Measurements from ENCODE around the gene TTC7B. TPM values are rescaled to one million over a fixed set of nuclear protein-coding genes. Genes with fewer than 3 reads are reported as not detected.

Gene TTC7B
- total and polyA plus RNA-seq, 2 of the 8 experiments (the other 6 are each of a cell fraction or from before 2014, with no cell fraction given), result 23.7 to 34.0 TPM

DNA sequence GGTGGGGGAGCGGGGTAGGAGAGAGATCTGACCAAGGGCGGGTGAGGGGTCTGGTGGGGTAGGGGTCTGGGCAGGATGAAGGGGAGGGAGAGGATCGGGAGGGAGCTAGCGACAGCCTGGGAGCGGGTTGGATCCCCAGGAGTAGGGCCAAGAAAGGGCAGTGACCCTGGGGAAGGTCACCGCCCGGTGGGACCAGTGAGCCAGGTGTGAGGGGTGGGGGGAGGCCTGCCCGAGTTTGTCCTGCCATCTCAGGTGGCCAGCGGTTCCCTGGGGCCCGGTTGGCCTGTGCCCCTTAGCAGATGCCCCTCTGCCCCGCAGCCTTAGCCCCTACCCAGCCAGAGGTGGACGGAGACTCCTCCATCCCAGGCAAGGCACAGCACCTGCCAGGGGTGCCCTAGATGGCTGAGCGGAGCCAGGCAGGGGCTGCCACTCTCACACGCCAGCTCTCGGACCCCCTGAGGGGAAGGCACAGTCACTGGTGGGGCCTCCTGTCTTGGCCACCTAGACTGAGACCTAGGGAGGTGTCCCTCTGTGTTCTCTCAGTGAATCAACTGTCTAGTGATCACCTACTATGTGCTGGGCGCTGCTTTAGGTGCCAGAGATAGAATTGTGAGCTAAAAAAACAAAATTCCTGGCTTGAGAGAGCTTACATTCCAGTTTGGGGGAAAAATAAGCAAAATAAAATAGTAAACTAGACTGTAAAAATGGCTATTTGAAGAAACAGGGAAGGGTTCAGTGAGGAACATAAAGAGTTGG lies 629 bp upstream of the TTC7B start:
- peaks cover 6% of the 10 kb centered on the region; the same call in 1 of the 2 replicates for H3K79me1 ChIP-seq (ENCODE audit: low read depth, low read length)
- ChIA-PET POLR2A (ENCODE audit: partially characterized antibody) (interaction anchor here (1.1 to 1.8 kb wide), 2 partner anchors 10 to 12 kb away, joined by 3 to 7 read pairs; no protein-coding TSS in a partner anchor), CTCF (ENCODE audit: partially characterized antibody) (interaction anchor here (0.6 to 3.3 kb wide), 16 partner anchors 8 to 292 kb away, joined by 3 to 12 read pairs (median 4); no protein-coding TSS in a partner anchor)
- peaks cover 0 to 5% (median 5%) of the 10 kb centered on the region in 4 experiments; a peak in 4 of 7 replicates for H3K27me3 ChIP-seq (replicated peaks in 1 of 4; ENCODE audit: control insufficient read depth in 3 of 4, extremely low read depth in 1 of 4, insufficient read depth in 3 of 4, low read length in 3 of 4)
- H4K20me1 ChIP-seq (replicated peaks in 1 of 2; ENCODE audit: control insufficient read depth in 1 of 2, insufficient read depth in 2 of 2, low read length in 2 of 2), result peaks cover 0 to 1% of the 10 kb centered on the region in 2 experiments
- no peak overlapping the region for H3K23ac ChIP-seq (ENCODE audit: insufficient read length)
- H3K18ac ChIP-seq (ENCODE audit: extremely low read depth, low read length), result no peak overlapping the region; the same call in 1 of the 2 replicates
- no peak overlapping the region for H2BK5ac ChIP-seq (ENCODE audit: low read depth, low read length)
- 64% methylated on average over 5 of the region's 16 CpGs; no CpG with 5 or more reads in 1 of the 2 experiments for WGBS, 2 experiments (ENCODE audit: extremely low coverage in 1 of 2, insufficient coverage in 1 of 2, insufficient read length in 1 of 2, insufficient replicate concordance in 2 of 2, low coverage in 1 of 2, low lambda C conversion rate in 2 of 2, missing lambda C conversion rate in 1 of 2)
- H3K14ac ChIP-seq (ENCODE audit: insufficient read length), result no peak overlapping the region
- DNase-seq (ENCODE audit: low read depth in 1 of 2, low spot score in 2 of 2) (peak in 1 of 2 experiments; percentile 63), FAIRE-seq (no peak)
- peaks cover 0 to 10% (median 5%) of the 10 kb centered on the region in 4 experiments; a peak in 6 of 7 replicates for H3K4me1 ChIP-seq (replicated peaks in 1 of 4; ENCODE audit: control insufficient read depth in 3 of 4, insufficient read depth in 4 of 4, low read length in 3 of 4)
- H3K4ac ChIP-seq (replicated peaks; ENCODE audit: insufficient read length, low read depth, low read length), result no peak overlapping the region
- H3K27ac ChIP-seq (ENCODE audit: low read depth, low read length), result no peak overlapping the region
- H4K91ac ChIP-seq (replicated peaks; ENCODE audit: insufficient read length, low read length), result peak overlapping the region; percentile 71
- H3K79me2 ChIP-seq (ENCODE audit: control insufficient read depth in 1 of 2, insufficient read depth in 2 of 2, low read length in 2 of 2), result no peaks in the 10 kb centered on the region
- peak overlapping the region; percentile 19 to 71 (median 42) for H3K4me3 ChIP-seq (ENCODE audit: extremely low read depth in 1 of 4, insufficient read depth in 2 of 4, low read depth in 3 of 4, low read length in 4 of 4)
- peak overlapping the region; percentile 80 to 81 for H3K4me2 ChIP-seq (ENCODE audit: insufficient read depth in 1 of 2, low read depth in 2 of 2, low read length in 2 of 2)
- H2BK120ac ChIP-seq (replicated peaks; ENCODE audit: low read depth, low read length), result peak overlapping the region; percentile 80
- H2AFZ ChIP-seq (ENCODE audit: low read length), result peak overlapping the region; percentile 89
- peak overlapping the region; percentile 68; the same call in 1 of the 2 replicates for H2BK12ac ChIP-seq (ENCODE audit: low read depth, low read length)
- no peak overlapping the region for H2AK5ac ChIP-seq (ENCODE audit: low read depth, low read length)
- no peak overlapping the region for H2BK20ac ChIP-seq (ENCODE audit: low read length)
- no peak overlapping the region for H3K56ac ChIP-seq (replicated peaks; ENCODE audit: insufficient read length, low read depth, low read length)
- H4K5ac ChIP-seq (ENCODE audit: insufficient read length, low read depth, low read length), result no peak overlapping the region
- peak overlapping the region in 1 of 4 experiments; percentile 24; a peak in 1 of 7 replicates for H3K9ac ChIP-seq (replicated peaks in 1 of 4; ENCODE audit: extremely low read depth in 1 of 4, low read depth in 3 of 4, low read length in 3 of 4)
- no peaks in the 10 kb centered on the region for H3K36me3 ChIP-seq (ENCODE audit: control insufficient read depth in 2 of 4, insufficient read depth in 4 of 4, low read length in 3 of 4)
- H4K8ac ChIP-seq (ENCODE audit: extremely low read depth, insufficient read depth, low read length), result peak overlapping the region; percentile 42; the same call in 1 of the 2 replicates
- H2BK15ac ChIP-seq (ENCODE audit: low read length), result peak overlapping the region; percentile 18; the same call in 1 of the 2 replicates
- no peaks in the 10 kb centered on the region for H3K9me3 ChIP-seq (ENCODE audit: insufficient read depth in 2 of 2, low read depth in 1 of 2, low read length in 1 of 2)
- H3K23me2 ChIP-seq (ENCODE audit: low read depth, low read length), result peaks cover 8% of the 10 kb centered on the region; the same call in 1 of the 2 replicates
- TF ChIP-seq CHD2 (IDR thresholded peaks at IDR 0.05; ENCODE audit: low read length) (no peak), HDAC2 (IDR thresholded peaks at IDR 0.05; ENCODE audit: borderline replicate concordance in 1 of 2, low read depth in 2 of 2, low read length in 2 of 2) (no peak), CBX5 (IDR thresholded peaks at IDR 0.05; ENCODE audit: low read depth, low read length) (no peak), HDAC6 (IDR thresholded peaks at IDR 0.05; ENCODE audit: low read depth, low read length) (no peak), YY1 (IDR thresholded peaks at IDR 0.05; ENCODE audit: low read depth, low read length) (no peak), ZNF274 (IDR thresholded peaks at IDR 0.05; ENCODE audit: borderline replicate concordance, extremely low read depth, low read length) (no peak), JUN (IDR thresholded peaks at IDR 0.05; ENCODE audit: low read depth, low read length) (no peak), POLR2AphosphoS5 (IDR thresholded peaks at IDR 0.05; ENCODE audit: low read depth, low read length) (no peak), GTF2F1 (IDR thresholded peaks at IDR 0.05; ENCODE audit: borderline replicate concordance, low read depth, low read length) (no peak), NRF1 (IDR thresholded peaks at IDR 0.05; ENCODE audit: low read depth, low read length) (no peak)
- TF ChIP-seq, protein P1, sequence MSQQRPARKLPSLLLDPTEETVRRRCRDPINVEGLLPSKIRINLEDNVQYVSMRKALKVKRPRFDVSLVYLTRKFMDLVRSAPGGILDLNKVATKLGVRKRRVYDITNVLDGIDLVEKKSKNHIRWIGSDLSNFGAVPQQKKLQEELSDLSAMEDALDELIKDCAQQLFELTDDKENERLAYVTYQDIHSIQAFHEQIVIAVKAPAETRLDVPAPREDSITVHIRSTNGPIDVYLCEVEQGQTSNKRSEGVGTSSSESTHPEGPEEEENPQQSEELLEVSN (IDR thresholded peaks at IDR 0.05), result no peak
